ENCODE data around the gene TRAPPC2L.

- TF ChIP-seq CTCF (conservative IDR thresholded peaks at IDR 0.05) (no peak), EZH2 (IDR thresholded peaks at IDR 0.05; ENCODE audit: low read depth) (no peak)
These were observed 34.5 kb upstream of the TRAPPC2L start for GRCh38 chr16:88822281-88823040.
